ENCODE measurements around the gene PLEK.

DNA sequence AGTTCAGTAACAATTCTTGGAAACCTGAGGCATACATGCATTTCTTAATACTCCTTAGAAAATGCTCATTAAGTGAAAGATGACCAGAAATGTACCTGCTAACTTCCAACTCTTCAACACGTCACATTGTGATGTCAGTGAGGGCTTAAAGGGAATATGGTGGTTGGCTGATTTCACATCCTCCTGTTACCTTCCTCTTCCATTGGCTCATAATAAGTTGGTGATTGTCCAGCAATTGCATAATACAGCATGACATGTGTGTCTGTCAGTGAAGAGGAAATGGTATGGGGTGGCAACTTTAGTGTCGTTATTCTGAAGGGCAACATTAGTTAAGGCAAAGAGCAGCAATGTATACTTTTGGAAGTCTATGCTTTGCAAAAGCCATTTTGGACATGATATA lies 26.0 kb downstream of the PLEK start:
- TF ChIP-seq ZNF274 (IDR thresholded peaks at IDR 0.05; ENCODE audit: low read depth, low read length) (no peak), SUZ12 (IDR thresholded peaks at IDR 0.05; ENCODE audit: extremely low read depth, insufficient read depth, insufficient read length) (no peak)

All from NT2/D1 (cell line).